K562 (cell line): Measurements from ENCODE around the gene NDST3. TPM values are rescaled to one million over a fixed set of nuclear protein-coding genes. Genes with fewer than 3 reads are reported as not detected.
"Not testable (repeated sequence)": the region's sequence is repeated elsewhere in the genome, so short reads cannot be mapped to it uniquely, and the experiment has no call there.

Source experiments
- ATAC-seq: fragments of 200-7000 bp; cut with Tn5 transposase; 3 replicates; pipeline ENCODE4 v1.9.1; 2020; ENCODE audit warnings: moderate library complexity
- BruUV-seq: library from RNA; stranded (reverse); fragments of 400-500 nt; replicated peaks from 2 replicates; lab custom pipeline; 2021; lab: Mats Ljungman, UMichigan
- CTCF ChIA-PET: fragments of 300-600 bp; formaldehyde crosslinking; extraction: SDS; loops from one replicate; lab custom pipeline; 2021; ENCODE audit warnings: low intra/inter-chr PET ratio; lab: Yijun Ruan, JAX
- POLR2A ChIA-PET: fragments of 300-600, 350-650 bp; sonication (Branson Sonifier 250); formaldehyde crosslinking; extraction: SDS; loops from one replicate; lab custom pipeline; 2021; ENCODE audit warnings: antibody characterized with exemption, inconsistent platforms; lab: Yijun Ruan, JAX
- DNase-seq, 4 experiments: peaks; one replicate each; pipeline versions ENCODE4 v3.0.0 to v3.0.0-alpha.2; 2011 to 2018; ENCODE audit warnings: low spot score in 3 of 4, mixed read lengths in 3 of 4; ENCODE audit errors: extremely low read depth in 1 of 4
- FAIRE-seq: peaks from 2 replicates; lab custom pipeline; 2011; peaks lifted over from hg19 to GRCh38; lab: Jason Lieb, UNC
- H2AFZ ChIP-seq: 2 replicates; pipeline ENCODE4 v1.6.0; 2011; ENCODE audit warnings: low read depth, low read length, control low read depth, inconsistent platforms
- H3K27ac ChIP-seq: fragments of 200-600 bp; 3 replicates; pipeline ENCODE4 v1.8.0; 2011; ENCODE audit warnings: low read depth, mild to moderate bottlenecking, control low read depth, inconsistent platforms, low read length, moderate library complexity, mixed read lengths; ENCODE audit errors: extremely low read depth
- H3K27me3 ChIP-seq, 2 experiments: fragments of 300-600 bp in 1 of 2; 2 replicates in 1 of 2; 3 replicates in 1 of 2; pipeline versions ENCODE4 v1.6.0 to v1.8.0; 2011; ENCODE audit warnings: inconsistent platforms in 2 of 2, low read length in 2 of 2, mild to moderate bottlenecking in 1 of 2, mixed read lengths in 1 of 2, moderate library complexity in 1 of 2; ENCODE audit not compliant: control insufficient read depth in 2 of 2, insufficient read depth in 2 of 2
- H3K36me3 ChIP-seq: fragments of 300-600 bp; 3 replicates; pipeline ENCODE4 v1.8.0; 2011; ENCODE audit warnings: mild to moderate bottlenecking, low read length, inconsistent platforms; ENCODE audit not compliant: control insufficient read depth, insufficient read depth
- H3K4me1 ChIP-seq, 2 experiments: fragments of 200-600 bp in 1 of 2; replicated peaks in 1 of 2; 2 replicates in 1 of 2; 3 replicates in 1 of 2; pipeline versions ENCODE4 v1.5.1 to v1.8.0; 2011; ENCODE audit warnings: inconsistent platforms in 2 of 2, low read length in 2 of 2, mild to moderate bottlenecking in 1 of 2, mixed read lengths in 1 of 2, moderate library complexity in 1 of 2; ENCODE audit not compliant: control insufficient read depth in 2 of 2, insufficient read depth in 2 of 2
- H3K4me2 ChIP-seq: 2 replicates; pipeline ENCODE4 v1.6.1; 2011; ENCODE audit warnings: low read length, control low read depth, inconsistent platforms, mixed read lengths; ENCODE audit not compliant: insufficient read depth
- H3K4me3 ChIP-seq: fragments of 200-600 bp; sonication (generic), shearing (Covaris generic); 2 replicates; pipeline ENCODE4 v1.5.1; 2016; ENCODE audit warnings: control low read depth, inconsistent platforms
- H3K79me2 ChIP-seq: fragments of 200-600 bp; 3 replicates; pipeline ENCODE4 v1.8.0; 2011; ENCODE audit warnings: low read length, inconsistent platforms; ENCODE audit not compliant: control insufficient read depth, insufficient read depth
- H3K9ac ChIP-seq, 2 experiments: 2 replicates each; pipeline versions ENCODE4 v1.6.0 to v1.6.1; 2011; ENCODE audit warnings: low read depth in 2 of 2, low read length in 2 of 2, control low read depth in 1 of 2, inconsistent platforms in 1 of 2, mild to moderate bottlenecking in 1 of 2, mixed read lengths in 1 of 2; ENCODE audit not compliant: insufficient read depth in 1 of 2
- H3K9me1 ChIP-seq: one replicate; pipeline ENCODE4 v1.6.0; 2011; ENCODE audit warnings: inconsistent platforms, mild to moderate bottlenecking, low read length, moderate library complexity; ENCODE audit not compliant: control insufficient read depth, insufficient read depth
- H3K9me3 ChIP-seq: replicated peaks from 2 replicates; pipeline ENCODE4 v1.5.1; 2011; ENCODE audit warnings: low read depth, low read length, inconsistent platforms; ENCODE audit not compliant: control insufficient read depth, insufficient read depth
- H4K20me1 ChIP-seq: replicated peaks from 2 replicates; pipeline ENCODE4 v1.6.1; 2011; ENCODE audit warnings: low read length, inconsistent platforms, mixed read lengths; ENCODE audit not compliant: control insufficient read depth, insufficient read depth
- AFF1 ChIP-seq, 2 experiments: fragments of 450-650 bp; IDR thresholded peaks; 2 replicates each; pipeline ENCODE4 v1.6.1; 2018; ENCODE audit warnings: mild to moderate bottlenecking in 2 of 2, low read depth in 1 of 2; ENCODE audit not compliant: partially characterized antibody in 2 of 2
- CEBPG ChIP-seq, 3 experiments: fragments of 200-800 bp in 1 of 3; sonication (Bioruptor generic) in 1 of 3; sonication (generic) in 1 of 3; formaldehyde crosslinking in 1 of 3; IDR thresholded peaks in 2 of 3; conservative IDR thresholded peaks in 1 of 3; 2 replicates each; pipeline versions ENCODE4 v1.6.1 to v1.8.0; 2016 to 2022; ENCODE audit warnings: missing compliant biosample characterization in 2 of 3, missing genetic modification characterization in 2 of 3, mild to moderate bottlenecking in 1 of 3, missing genetic modification reagents in 1 of 3
- E2F1 ChIP-seq: sonication (generic); formaldehyde crosslinking; IDR thresholded peaks from 2 replicates; pipeline ENCODE4 v1.8.1; 2023; ENCODE audit warnings: mild to moderate bottlenecking, missing genetic modification reagents, moderate library complexity
- NBN ChIP-seq: fragments of 450-650 bp; IDR thresholded peaks from 2 replicates; pipeline ENCODE4 v1.6.1; 2016; ENCODE audit warnings: low read depth, mild to moderate bottlenecking
- SMC3 ChIP-seq: conservative IDR thresholded peaks from 2 replicates; pipeline ENCODE4 v1.6.1; 2011; ENCODE audit warnings: low read depth, low read length, improper control_type of control experiment; ENCODE audit not compliant: insufficient read depth
- XRCC5 ChIP-seq: fragments of 200-400 bp; formaldehyde crosslinking; IDR thresholded peaks from 2 replicates; pipeline ENCODE4 v1.6.1; 2017; ENCODE audit warnings: low read depth, mild to moderate bottlenecking, low read length
- ZNF785 ChIP-seq: fragments of 250-450 bp; sonication (Bioruptor Pico); IDR thresholded peaks from 2 replicates; pipeline ENCODE4 v1.4.0; 2020; ENCODE audit warnings: mild to moderate bottlenecking
- WGBS: fragments of 100-300 bp; shearing (Covaris generic); methylation state at CpG from one replicate; pipeline ENCODE4 v1.1.6; 2016; ENCODE audit warnings: low coverage, mixed read lengths; ENCODE audit not compliant: insufficient coverage; ENCODE audit errors: missing lambda C conversion rate; 5-methylcytosine and 5-hydroxymethylcytosine counted together
- in situ Hi-C: fragments of 300-500 bp; cut with MboI; formaldehyde crosslinking; loops from 4 replicates; pipeline ENCODE4 v1.15.0; 2018; ENCODE audit warnings: inconsistent platforms, mixed read lengths
- intact Hi-C: fragments of 100-400 bp; cut with micrococcal nuclease; formaldehyde crosslinking; loops from 2 replicates; pipeline ENCODE4 v1.14.2; 2022
- polyA plus RNA-seq, 8 experiments: library from polyadenylated mRNA; depleted of rRNA in 4 of 8; stranded (reverse) in 5 of 8; unstranded in 3 of 8; fragments of >200 nt; fragmentation: Nextera tagmentation in 2 of 8; fragmentation: Illumina TruSeq in 1 of 8; extraction: Ambion mirVana in 2 of 8; extraction: Trizol in 1 of 8; gene quantifications; 2 replicates each; pipeline versions ENCODE4 v1.2.1 to v1.2.3, GENCODE V29; 2011 to 2014; ENCODE audit warnings: inconsistent platforms in 1 of 8, missing spikeins in 1 of 8
- total RNA-seq, 7 experiments: library from RNA; depleted of rRNA in 6 of 7; stranded (reverse); fragments of >200 nt in 6 of 7; fragmentation: Illumina TruSeq in 2 of 7; extraction: Trizol in 2 of 7; gene quantifications; 2 replicates each; pipeline versions ENCODE4 v1.2.1 to v1.2.3, GENCODE V29; 2011 to 2021; ENCODE audit warnings: low replicate concordance in 1 of 7

NDST3 gene
- total and polyA plus RNA-seq, 9 of the 15 experiments (the other 6 are each of a cell fraction or from before 2014, with no cell fraction given): not detected

- no peak for TF ChIP-seq CEBPG (CRISPR knock-in tag; IDR thresholded peaks at IDR 0.05)
- TF ChIP-seq CEBPG (tag; conservative IDR thresholded peaks at IDR 0.05 in 1 of 2, IDR thresholded peaks at IDR 0.05 in 1 of 2): no peak
- TF ChIP-seq XRCC5: no peak
- TF ChIP-seq SMC3: no peak
- no peak for TF ChIP-seq AFF1 (IDR thresholded peaks at IDR 0.05; ENCODE audit: low read depth in 1 of 2, partially characterized antibody in 2 of 2)
- TF ChIP-seq NBN: no peak
- no peak for TF ChIP-seq E2F1 (CRISPR knock-in tag)
- TF ChIP-seq ZNF785 (CRISPR knock-in tag): no peak
Observed at GRCh38 chr4:118296729-118297128, 262.4 kb downstream of the NDST3 start (continued).

GRCh38 chr4:118299619-118300018 lies 265.3 kb downstream of the NDST3 start:
- H3K27ac ChIP-seq, intact Hi-C loops, DNase-seq, POLR2A ChIA-PET, H3K9ac ChIP-seq, H3K36me3 ChIP-seq, H3K4me1 ChIP-seq, BruUV-seq, H3K79me2 ChIP-seq, H3K4me2 ChIP-seq, H2AFZ ChIP-seq, H4K20me1 ChIP-seq, FAIRE-seq, ATAC-seq, H3K27me3 ChIP-seq, H3K9me3 ChIP-seq, H3K4me3 ChIP-seq, H3K9me1 ChIP-seq, CTCF ChIA-PET: not testable (repeated sequence)
- 46% methylated on average over 6 of the region's 6 CpGs for WGBS
- in situ Hi-C loops: loop anchor here (25.0 kb wide), 1 partner anchor 388 kb away; the partner anchor contains the start of gene METTL14
